NCI-H345 (cell line): ENCODE data around the gene KRTAP29-1.
"Not testable (repeated sequence)": the region's sequence is repeated elsewhere in the genome, so short reads cannot be mapped to it uniquely, and the experiment has no call there.

Experiments
- DNase-seq: peaks from one replicate; lab custom pipeline; 2025; lab: John Stamatoyannopoulos, UW

The KRTAP29-1 gene

GRCh38 chr17:41301916-41302901 lies at the start of gene KRTAP29-1:
Gene KRTAP29-1 (minus strand): TSS chr17:41302851. CDS start chr17:41302851, 0 bp downstream.
- DNase-seq, result no peak

GRCh38 chr17:41351177-41351576 lies 48.5 kb upstream of the KRTAP29-1 start:
- no peak for DNase-seq

- DNase-seq, result not testable (repeated sequence)
Measured at GRCh38 chr17:41350381-41350878, 47.8 kb upstream of the KRTAP29-1 start, which contains the start of gene KRT33A. Gene KRT33A (minus strand): TSS chr17:41350828. CDS start chr17:41350767, 61 bp downstream.

- DNase-seq, result no peak
Measured at GRCh38 chr17:41347869-41348760, 45.5 kb upstream of the KRTAP29-1 start.

GRCh38 chr17:41346421-41346820 lies 43.8 kb upstream of the KRTAP29-1 start:
- DNase-seq, result not testable (repeated sequence)

GRCh38 chr17:41345992-41346391 lies 43.3 kb upstream of the KRTAP29-1 start:
- DNase-seq, result no peak

GRCh38 chr17:41343029-41343428 lies 40.4 kb upstream of the KRTAP29-1 start:
- no peak for DNase-seq

- DNase-seq, result no peak
Measured at GRCh38 chr17:41340934-41341861, 38.5 kb upstream of the KRTAP29-1 start.

- DNase-seq, result no peak
Measured at GRCh38 chr17:41340494-41340893, 37.8 kb upstream of the KRTAP29-1 start.

- no peak for DNase-seq
Measured at GRCh38 chr17:41339571-41340172, 37.0 kb upstream of the KRTAP29-1 start.

GRCh38 chr17:41338961-41339485 lies 36.4 kb upstream of the KRTAP29-1 start:
- no peak for DNase-seq

GRCh38 chr17:41335747-41336146 lies 33.1 kb upstream of the KRTAP29-1 start:
- DNase-seq, result no peak

- no peak for DNase-seq
Measured at GRCh38 chr17:41334385-41335305, 32.0 kb upstream of the KRTAP29-1 start.

GRCh38 chr17:41333836-41334235 lies 31.2 kb upstream of the KRTAP29-1 start:
- no peak for DNase-seq

- DNase-seq, result no peak
Measured at GRCh38 chr17:41333098-41333497, 30.4 kb upstream of the KRTAP29-1 start.

- no peak for DNase-seq
Measured at GRCh38 chr17:41332239-41332638, 29.6 kb upstream of the KRTAP29-1 start.

GRCh38 chr17:41331606-41332005 lies 29.0 kb upstream of the KRTAP29-1 start:
- no peak for DNase-seq

- peak; percentile 55 for DNase-seq
Measured at GRCh38 chr17:41329279-41329948, 26.8 kb upstream of the KRTAP29-1 start.

- DNase-seq, result no peak
Measured at GRCh38 chr17:41328207-41328606, 25.6 kb upstream of the KRTAP29-1 start.
